Body of pancreas (tissue), 4 donors: Measurements from ENCODE around the gene IRS1.

Experiments used
- POLR2A ChIP-seq, 3 donors: fragments of 450-650 bp; IDR thresholded peaks; one replicate each; pipeline ENCODE4 v1.6.1; 2016; ENCODE audit warnings: antibody characterized with exemption in 3 of 3, mild to moderate bottlenecking in 2 of 3
- TF ChIP-seq, protein P1 (sequence below), 7 experiments: fragments of 450-650 bp in 4 of 7; fragments of 200-600 bp in 3 of 7; sonication (generic) in 3 of 7; IDR thresholded peaks; one replicate each; pipeline ENCODE4 v1.5.1; 2016 to 2019; ENCODE audit warnings: antibody characterized with exemption in 7 of 7

DNA sequence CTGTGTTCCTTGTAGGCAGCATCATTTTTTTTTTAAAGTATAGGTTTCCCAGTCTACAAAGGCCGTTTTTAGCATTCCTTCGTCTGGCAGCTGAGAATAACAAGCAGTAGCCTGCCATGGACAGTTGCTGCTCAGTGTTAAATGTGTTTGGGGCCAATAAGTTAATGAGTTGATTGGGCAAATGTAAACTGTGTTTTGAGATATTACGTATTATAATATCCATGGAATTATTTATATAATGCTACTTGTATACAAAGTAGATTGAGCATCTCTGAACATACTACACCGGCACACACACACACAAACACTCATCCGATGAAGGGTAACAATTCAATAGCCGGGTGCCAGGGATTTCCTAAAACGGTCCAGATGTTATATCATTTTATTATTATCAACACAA is 97.2 kb downstream of the IRS1 start:
- TF ChIP-seq, protein P1, sequence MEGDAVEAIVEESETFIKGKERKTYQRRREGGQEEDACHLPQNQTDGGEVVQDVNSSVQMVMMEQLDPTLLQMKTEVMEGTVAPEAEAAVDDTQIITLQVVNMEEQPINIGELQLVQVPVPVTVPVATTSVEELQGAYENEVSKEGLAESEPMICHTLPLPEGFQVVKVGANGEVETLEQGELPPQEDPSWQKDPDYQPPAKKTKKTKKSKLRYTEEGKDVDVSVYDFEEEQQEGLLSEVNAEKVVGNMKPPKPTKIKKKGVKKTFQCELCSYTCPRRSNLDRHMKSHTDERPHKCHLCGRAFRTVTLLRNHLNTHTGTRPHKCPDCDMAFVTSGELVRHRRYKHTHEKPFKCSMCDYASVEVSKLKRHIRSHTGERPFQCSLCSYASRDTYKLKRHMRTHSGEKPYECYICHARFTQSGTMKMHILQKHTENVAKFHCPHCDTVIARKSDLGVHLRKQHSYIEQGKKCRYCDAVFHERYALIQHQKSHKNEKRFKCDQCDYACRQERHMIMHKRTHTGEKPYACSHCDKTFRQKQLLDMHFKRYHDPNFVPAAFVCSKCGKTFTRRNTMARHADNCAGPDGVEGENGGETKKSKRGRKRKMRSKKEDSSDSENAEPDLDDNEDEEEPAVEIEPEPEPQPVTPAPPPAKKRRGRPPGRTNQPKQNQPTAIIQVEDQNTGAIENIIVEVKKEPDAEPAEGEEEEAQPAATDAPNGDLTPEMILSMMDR (IDR thresholded peaks at IDR 0.05) = no peak
- TF ChIP-seq POLR2A (IDR thresholded peaks at IDR 0.05) = no peak
